H9 (cell line): ENCODE results near the gene ABHD3. TPM values are rescaled to one million over a fixed set of nuclear protein-coding genes. Genes with fewer than 3 reads are reported as not detected.
A peak's percentile ranks its signal among the peaks of the same experiment; 100 is the strongest.

Source experiments
- DNase-seq: peaks from one replicate; pipeline ENCODE4 v3.0.0-alpha.2; 2017
- H2AFZ ChIP-seq: one replicate; pipeline ENCODE4 v1.6.1; 2013; ENCODE audit warnings: mild to moderate bottlenecking, low read length, control low read depth, moderate library complexity
- H2AK5ac ChIP-seq: 2 replicates; pipeline ENCODE4 v1.6.1; 2013; ENCODE audit warnings: low read length, control low read depth, mixed read lengths; ENCODE audit not compliant: insufficient read length
- H2BK120ac ChIP-seq: one replicate; pipeline ENCODE4 v1.6.1; 2013; ENCODE audit warnings: low read depth, mild to moderate bottlenecking, low read length, control low read depth, inconsistent platforms; ENCODE audit not compliant: poor library complexity, severe bottlenecking
- H2BK12ac ChIP-seq: 2 replicates; pipeline ENCODE4 v1.6.1; 2013; ENCODE audit warnings: low read length, control low read depth, mixed read lengths, low read depth; ENCODE audit not compliant: insufficient read length
- H2BK15ac ChIP-seq: 2 replicates; pipeline ENCODE4 v1.6.1; 2013; ENCODE audit warnings: low read depth, low read length, control low read depth
- H2BK20ac ChIP-seq: one replicate; pipeline ENCODE4 v1.6.1; 2013; ENCODE audit warnings: low read depth, mild to moderate bottlenecking, low read length, control low read depth, inconsistent platforms; ENCODE audit not compliant: poor library complexity, severe bottlenecking
- H2BK5ac ChIP-seq: 2 replicates; pipeline ENCODE4 v1.6.1; 2013; ENCODE audit warnings: low read length, control low read depth, mixed read lengths; ENCODE audit not compliant: insufficient read length
- H3K14ac ChIP-seq: 2 replicates; pipeline ENCODE4 v1.6.1; 2013; ENCODE audit warnings: low read length, control low read depth; ENCODE audit not compliant: insufficient read depth
- H3K18ac ChIP-seq: 2 replicates; pipeline ENCODE4 v1.6.1; 2013; ENCODE audit warnings: low read depth, mild to moderate bottlenecking, mixed read lengths, low read length, control low read depth; ENCODE audit not compliant: insufficient read length
- H3K23ac ChIP-seq: 2 replicates; pipeline ENCODE4 v1.6.1; 2013; ENCODE audit warnings: low read length, control low read depth, mixed read lengths, low read depth; ENCODE audit not compliant: insufficient read length
- H3K23me2 ChIP-seq: 2 replicates; pipeline ENCODE4 v1.6.1; 2013; ENCODE audit warnings: low read depth, mild to moderate bottlenecking, mixed read lengths, low read length, control low read depth; ENCODE audit not compliant: insufficient read length, poor library complexity, severe bottlenecking
- H3K27ac ChIP-seq: 2 replicates; pipeline ENCODE4 v1.5.1; 2013; ENCODE audit warnings: low read length, control low read depth, mixed read lengths, low read depth; ENCODE audit not compliant: insufficient read length
- H3K27me3 ChIP-seq: 2 replicates; pipeline ENCODE4 v1.6.1; 2013; ENCODE audit warnings: low read length, control low read depth, inconsistent platforms; ENCODE audit not compliant: insufficient read depth
- H3K4ac ChIP-seq: 2 replicates; pipeline ENCODE4 v1.6.1; 2013; ENCODE audit warnings: low read depth, mild to moderate bottlenecking, control low read depth, inconsistent platforms, low read length, moderate library complexity
- H3K4me1 ChIP-seq: 2 replicates; pipeline ENCODE4 v1.6.1; 2013; ENCODE audit warnings: low read length, control low read depth, inconsistent platforms; ENCODE audit not compliant: insufficient read depth
- H3K4me2 ChIP-seq: 2 replicates; pipeline ENCODE4 v1.6.1; 2013; ENCODE audit warnings: low read length, control low read depth, mixed read lengths; ENCODE audit not compliant: insufficient read length, insufficient read depth
- H3K56ac ChIP-seq: 2 replicates; pipeline ENCODE4 v1.6.1; 2013; ENCODE audit warnings: low read depth, mild to moderate bottlenecking, mixed read lengths, low read length, control low read depth; ENCODE audit not compliant: insufficient read length
- H3K79me1 ChIP-seq: 2 replicates; pipeline ENCODE4 v1.6.1; 2013; ENCODE audit warnings: low read depth, mild to moderate bottlenecking, moderate library complexity, low read length, control low read depth, inconsistent platforms; ENCODE audit not compliant: insufficient read depth, poor library complexity, severe bottlenecking
- H3K79me2 ChIP-seq: 2 replicates; pipeline ENCODE4 v1.6.1; 2013; ENCODE audit warnings: low read length, control low read depth, inconsistent platforms; ENCODE audit not compliant: insufficient read depth
- H3K9ac ChIP-seq: 2 replicates; pipeline ENCODE4 v1.6.1; 2013; ENCODE audit warnings: low read length, control low read depth, mixed read lengths; ENCODE audit not compliant: insufficient read length; ENCODE audit errors: extremely low read depth
- H3K9me3 ChIP-seq: one replicate; pipeline ENCODE4 v1.6.1; 2013; ENCODE audit warnings: low read depth, low read length, inconsistent platforms; ENCODE audit not compliant: control insufficient read depth
- H3T11ph ChIP-seq: one replicate; pipeline ENCODE4 v1.6.1; 2013; ENCODE audit warnings: mild to moderate bottlenecking, low read length, control low read depth, inconsistent platforms
- H4K20me1 ChIP-seq: one replicate; pipeline ENCODE4 v1.6.1; 2013; ENCODE audit not compliant: control insufficient read depth, insufficient read length, insufficient read depth
- H4K5ac ChIP-seq: 2 replicates; pipeline ENCODE4 v1.6.1; 2013; ENCODE audit warnings: low read depth, mild to moderate bottlenecking, mixed read lengths, low read length, control low read depth; ENCODE audit not compliant: insufficient read length
- H4K8ac ChIP-seq: replicated peaks from 2 replicates; pipeline ENCODE4 v1.6.1; 2013; ENCODE audit warnings: low read length, control low read depth, mixed read lengths, low read depth; ENCODE audit not compliant: insufficient read length
- H4K91ac ChIP-seq: 2 replicates; pipeline ENCODE4 v1.6.1; 2013; ENCODE audit warnings: low read depth, mild to moderate bottlenecking, moderate library complexity, mixed read lengths, low read length, control low read depth; ENCODE audit not compliant: insufficient read length
- H3K27ac Mint-ChIP-seq, 3 experiments: 2 replicates in 2 of 3; 3 replicates in 1 of 3; pipeline ENCODE4 v1.8.0; 2020 to 2021; ENCODE audit warnings: mixed read lengths in 3 of 3, mild to moderate bottlenecking in 1 of 3, moderate library complexity in 1 of 3
- H3K27me3 Mint-ChIP-seq: 2 replicates; pipeline ENCODE4 v1.8.0; 2021; ENCODE audit warnings: low read depth, mild to moderate bottlenecking, moderate library complexity, mixed read lengths
- H3K36me3 Mint-ChIP-seq, 3 experiments: 2 replicates in 2 of 3; 3 replicates in 1 of 3; pipeline ENCODE4 v1.8.0; 2020 to 2021; ENCODE audit warnings: low read depth in 3 of 3, mixed read lengths in 3 of 3; ENCODE audit not compliant: insufficient read depth in 1 of 3
- H3K4me1 Mint-ChIP-seq, 2 experiments: 2 replicates each; pipeline ENCODE4 v1.8.0; 2020; ENCODE audit warnings: mixed read lengths in 2 of 2
- H3K4me3 Mint-ChIP-seq, 2 experiments: 2 replicates in 1 of 2; 3 replicates in 1 of 2; pipeline ENCODE4 v1.8.0; 2020 to 2021; ENCODE audit warnings: mild to moderate bottlenecking in 2 of 2, mixed read lengths in 2 of 2, moderate library complexity in 1 of 2
- H3K9me3 Mint-ChIP-seq, 2 experiments: 2 replicates in 1 of 2; 3 replicates in 1 of 2; pipeline ENCODE4 v1.8.0; 2020; ENCODE audit warnings: mild to moderate bottlenecking in 2 of 2, mixed read lengths in 2 of 2, moderate library complexity in 1 of 2
- CTCF ChIP-seq: fragments of 200-600 bp; sonication (generic); conservative IDR thresholded peaks from 3 replicates; pipeline ENCODE4 v1.8.0; 2021; ENCODE audit warnings: antibody characterized with exemption, mild to moderate bottlenecking
- WGBS: extraction: QIAGEN DNeasy Blood & Tissue Kit; methylation state at CpG from one replicate; pipeline ENCODE4 v1.1.7; 2013; ENCODE audit warnings: missing lambda C conversion rate, low lambda C conversion rate, mixed read lengths; ENCODE audit not compliant: insufficient read length; ENCODE audit errors: extremely low coverage; 5-methylcytosine and 5-hydroxymethylcytosine counted together
- total RNA-seq: library from RNA; stranded (reverse); gene quantifications from 2 replicates; pipeline ENCODE4 v1.2.1, GENCODE V29; 2021

The ABHD3 gene
- total RNA-seq, 1 experiment from 2014 or later = 12.0 TPM

DNA sequence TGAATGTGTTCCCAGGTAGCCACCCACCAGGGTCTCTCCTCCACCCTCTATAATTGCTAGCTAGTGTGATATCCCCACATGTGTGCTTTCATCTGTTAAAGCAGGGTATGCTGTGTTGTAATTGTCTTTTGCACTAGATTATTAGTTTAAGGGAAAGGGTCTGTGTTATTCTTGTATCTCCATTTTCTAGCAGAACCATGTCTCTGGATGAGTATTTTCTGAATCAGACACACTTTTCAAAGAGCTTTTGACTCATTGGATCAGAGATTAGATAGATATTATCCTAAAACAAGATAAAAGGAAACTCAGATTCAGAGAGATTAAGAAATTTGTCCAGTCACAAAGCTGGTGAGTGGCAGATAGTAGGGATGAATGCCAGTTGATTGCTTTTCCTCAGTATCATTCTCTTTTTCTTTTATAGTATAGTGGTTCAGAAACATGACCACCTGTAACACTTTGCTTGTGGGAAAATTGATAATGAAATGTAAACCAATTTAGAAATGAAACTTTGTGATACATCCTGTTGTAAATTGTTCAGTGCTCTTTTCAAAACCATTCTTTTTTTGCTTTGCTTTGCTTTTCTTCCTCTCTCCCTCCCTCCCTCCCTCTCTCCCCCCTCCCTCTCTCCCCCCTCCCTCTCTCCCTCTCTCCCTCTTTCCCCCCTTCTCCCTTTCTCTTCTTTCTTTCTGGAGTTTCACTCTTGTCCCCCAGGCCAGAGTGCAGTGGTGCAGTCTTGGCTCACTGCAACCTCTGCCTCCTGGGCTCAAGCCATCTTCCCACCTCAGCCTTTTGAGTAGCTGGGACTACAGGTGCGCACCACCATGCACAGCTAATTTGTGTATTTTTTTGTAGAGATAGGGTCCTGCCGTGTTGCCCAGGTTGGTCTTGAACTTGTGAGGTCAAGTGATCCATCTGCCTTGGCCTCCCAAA lies 43.5 kb upstream of the ABHD3 start:
- H2AK5ac ChIP-seq = no peak overlapping the region
- H3K4ac ChIP-seq = no peak overlapping the region
- no peak overlapping the region for H2AFZ ChIP-seq
- H2BK5ac ChIP-seq = no peak overlapping the region
- no peaks in the 10 kb centered on the region for H3K9me3 Mint-ChIP-seq
- no peak overlapping the region for H3K27ac ChIP-seq
- H3K56ac ChIP-seq = no peak overlapping the region
- H3K14ac ChIP-seq = no peak overlapping the region
- H3K4me3 Mint-ChIP-seq = no peak overlapping the region
- H3K4me1 ChIP-seq = no peaks in the 10 kb centered on the region
- no peak overlapping the region for H2BK120ac ChIP-seq
- peaks cover 0 to 5% (median 2%) of the 10 kb centered on the region in 3 experiments; a peak in 2 of 7 replicates for H3K36me3 Mint-ChIP-seq
- no peak for DNase-seq
- H3K27me3 Mint-ChIP-seq = no peaks in the 10 kb centered on the region
- no peak overlapping the region for H3K23ac ChIP-seq
- H3K27me3 ChIP-seq = no peaks in the 10 kb centered on the region
- no peak overlapping the region for H2BK20ac ChIP-seq
- no peak for TF ChIP-seq CTCF
- H3K4me2 ChIP-seq = no peak overlapping the region
- no peak overlapping the region for H3K18ac ChIP-seq
- no peaks in the 10 kb centered on the region for H3K9me3 ChIP-seq
- no peak overlapping the region for H3K9ac ChIP-seq
- no peak overlapping the region for H2BK12ac ChIP-seq
- H2BK15ac ChIP-seq = no peak overlapping the region
- H3K27ac Mint-ChIP-seq = peak overlapping the region in 2 of 3 experiments; percentile 62 to 92; a peak in 3 of 7 replicates
- no peaks in the 10 kb centered on the region for H3K79me1 ChIP-seq
- WGBS = no CpG with 5 or more reads among the region's 2 CpGs
- no peaks in the 10 kb centered on the region for H4K20me1 ChIP-seq
- no peaks in the 10 kb centered on the region for H3K23me2 ChIP-seq
- H3K79me2 ChIP-seq = peaks cover 32% of the 10 kb centered on the region; the same call in 1 of the 2 replicates
- H4K8ac ChIP-seq = no peak overlapping the region
- H4K91ac ChIP-seq = no peak overlapping the region
- peaks cover 42 to 50% of the 10 kb centered on the region in 2 experiments for H3K4me1 Mint-ChIP-seq
- H3T11ph ChIP-seq = no peak overlapping the region
- no peak overlapping the region for H4K5ac ChIP-seq
